HFF-Myc (cell line): ENCODE measurements around the gene ZNF451.

ENCODE experiments used
- DNase-seq: peaks from one replicate; pipeline ENCODE4 v3.0.0-alpha.2; 2011; ENCODE audit warnings: low read depth; ENCODE audit errors: extremely low read depth
- H3K4me3 ChIP-seq: replicated peaks from 2 replicates; pipeline ENCODE4 v1.5.1; 2011; ENCODE audit warnings: low read depth, mild to moderate bottlenecking, control low read depth, low read length
- TF ChIP-seq, protein P1 (sequence below): IDR thresholded peaks from 2 replicates; pipeline ENCODE4 v1.5.1; 2012; ENCODE audit warnings: mild to moderate bottlenecking, low read depth, low read length, control low read depth; ENCODE audit errors: missing control alignments

Gene ZNF451

DNA sequence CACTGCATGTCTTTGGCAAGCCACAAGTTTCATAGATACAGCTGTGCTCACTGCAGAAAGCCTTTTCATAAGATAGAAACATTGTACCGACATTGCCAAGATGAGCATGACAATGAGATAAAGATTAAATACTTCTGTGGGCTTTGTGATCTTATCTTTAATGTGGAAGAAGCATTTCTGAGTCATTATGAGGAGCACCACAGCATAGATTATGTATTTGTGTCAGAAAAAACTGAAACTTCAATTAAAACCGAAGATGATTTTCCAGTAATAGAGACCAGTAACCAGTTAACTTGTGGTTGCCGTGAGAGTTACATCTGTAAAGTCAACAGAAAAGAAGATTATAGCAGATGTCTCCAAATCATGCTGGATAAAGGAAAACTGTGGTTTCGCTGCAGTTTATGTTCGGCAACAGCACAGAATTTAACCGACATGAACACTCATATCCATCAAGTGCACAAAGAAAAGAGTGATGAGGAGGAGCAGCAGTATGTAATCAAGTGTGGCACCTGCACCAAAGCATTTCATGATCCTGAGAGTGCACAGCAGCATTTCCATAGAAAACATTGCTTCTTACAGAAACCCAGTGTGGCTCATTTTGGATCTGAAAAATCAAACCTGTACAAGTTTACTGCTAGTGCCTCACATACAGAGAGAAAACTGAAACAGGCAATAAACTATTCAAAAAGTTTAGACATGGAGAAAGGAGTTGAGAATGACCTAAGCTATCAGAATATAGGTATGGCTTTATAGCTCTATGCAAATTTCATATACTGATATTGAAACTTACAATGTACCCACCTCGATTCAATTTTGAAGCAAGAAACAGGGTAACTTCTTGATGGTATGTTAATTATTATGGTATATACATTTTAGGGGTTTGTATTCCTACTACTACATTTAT is 58.2 kb downstream of the ZNF451 start:
- no peak for DNase-seq
- TF ChIP-seq, protein P1, sequence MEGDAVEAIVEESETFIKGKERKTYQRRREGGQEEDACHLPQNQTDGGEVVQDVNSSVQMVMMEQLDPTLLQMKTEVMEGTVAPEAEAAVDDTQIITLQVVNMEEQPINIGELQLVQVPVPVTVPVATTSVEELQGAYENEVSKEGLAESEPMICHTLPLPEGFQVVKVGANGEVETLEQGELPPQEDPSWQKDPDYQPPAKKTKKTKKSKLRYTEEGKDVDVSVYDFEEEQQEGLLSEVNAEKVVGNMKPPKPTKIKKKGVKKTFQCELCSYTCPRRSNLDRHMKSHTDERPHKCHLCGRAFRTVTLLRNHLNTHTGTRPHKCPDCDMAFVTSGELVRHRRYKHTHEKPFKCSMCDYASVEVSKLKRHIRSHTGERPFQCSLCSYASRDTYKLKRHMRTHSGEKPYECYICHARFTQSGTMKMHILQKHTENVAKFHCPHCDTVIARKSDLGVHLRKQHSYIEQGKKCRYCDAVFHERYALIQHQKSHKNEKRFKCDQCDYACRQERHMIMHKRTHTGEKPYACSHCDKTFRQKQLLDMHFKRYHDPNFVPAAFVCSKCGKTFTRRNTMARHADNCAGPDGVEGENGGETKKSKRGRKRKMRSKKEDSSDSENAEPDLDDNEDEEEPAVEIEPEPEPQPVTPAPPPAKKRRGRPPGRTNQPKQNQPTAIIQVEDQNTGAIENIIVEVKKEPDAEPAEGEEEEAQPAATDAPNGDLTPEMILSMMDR = no peak
- no peak overlapping the region for H3K4me3 ChIP-seq

DNA sequence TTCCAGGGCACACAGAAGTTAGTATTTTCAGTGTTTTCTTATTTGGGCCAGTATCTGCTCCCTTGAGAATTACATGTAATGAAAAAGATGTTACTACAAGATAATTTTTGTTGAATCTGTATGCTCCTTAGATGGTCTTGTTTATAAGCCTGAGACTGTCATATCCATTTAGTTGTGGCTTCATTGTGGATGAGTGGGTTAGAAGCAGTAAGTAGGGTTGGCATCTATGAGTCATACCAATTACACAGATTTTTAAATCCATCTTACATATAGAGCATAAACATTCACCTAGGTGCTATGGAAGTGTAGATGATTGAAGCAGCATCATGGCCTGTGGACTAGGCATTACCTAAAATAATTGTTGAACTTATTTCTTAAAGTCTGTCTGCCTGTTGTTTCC is 68.7 kb downstream of the ZNF451 start:
- TF ChIP-seq, protein P1 = no peak
- no peak overlapping the region for H3K4me3 ChIP-seq
- no peak for DNase-seq

DNA sequence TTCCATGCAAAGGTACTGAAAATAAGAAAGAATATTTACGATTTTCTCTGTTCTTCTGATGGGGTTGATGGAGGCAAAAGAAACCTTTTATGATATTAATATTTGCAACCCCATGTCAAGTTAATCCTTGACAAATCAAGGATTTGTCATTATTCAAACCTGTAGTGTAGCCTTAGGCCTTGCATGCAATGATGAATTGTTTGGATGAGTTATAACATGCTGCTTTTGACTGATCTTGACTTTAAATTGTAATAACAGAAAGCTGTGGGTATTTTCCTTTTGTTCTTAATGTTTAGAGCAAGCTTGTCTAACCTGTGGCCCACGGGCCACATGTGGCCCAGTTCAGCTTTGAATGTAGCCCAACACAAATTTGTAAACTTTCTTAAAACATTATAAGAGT is 69.1 kb downstream of the ZNF451 start:
- H3K4me3 ChIP-seq = no peak overlapping the region
- TF ChIP-seq, protein P1 = no peak
- DNase-seq = no peak

DNA sequence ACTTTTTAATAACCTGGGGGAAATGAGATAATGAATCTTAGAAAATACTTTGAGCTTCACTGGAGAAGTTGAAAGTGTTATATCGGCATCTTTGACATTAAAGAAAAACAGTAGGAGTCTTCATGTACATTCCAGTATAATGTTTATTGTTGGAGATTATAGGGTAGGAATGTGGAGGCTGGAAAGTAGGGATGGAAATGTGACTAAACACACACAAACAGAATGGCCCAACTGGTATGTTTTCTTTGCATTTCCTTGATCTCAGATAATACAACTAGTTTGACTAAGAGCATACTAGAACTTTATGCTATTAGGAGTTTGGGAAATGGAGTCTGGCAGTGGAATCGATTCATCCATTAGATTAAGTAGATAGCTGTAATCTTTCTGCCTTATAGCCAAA is 72.0 kb downstream of the ZNF451 start:
- DNase-seq = no peak
- TF ChIP-seq, protein P1 = no peak
- no peak overlapping the region for H3K4me3 ChIP-seq

DNA sequence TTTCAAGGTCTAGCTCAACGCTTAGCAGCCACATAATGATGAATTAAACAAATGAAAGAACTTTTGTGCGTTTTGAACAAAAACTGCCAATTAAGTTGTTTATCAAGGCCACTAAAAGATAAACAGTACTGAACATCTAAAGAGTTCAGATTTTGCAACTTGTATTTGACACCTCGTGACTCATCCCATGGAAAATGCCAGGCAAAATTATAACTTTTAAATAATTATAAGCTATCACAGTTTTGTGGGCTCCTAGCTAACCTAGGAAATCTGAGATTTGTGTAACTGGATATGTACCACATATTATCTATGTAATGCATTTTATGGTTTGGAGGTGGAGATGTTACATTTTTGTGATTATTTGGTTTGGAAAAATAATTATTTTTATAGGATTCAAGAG is 72.5 kb downstream of the ZNF451 start:
- DNase-seq = no peak
- TF ChIP-seq, protein P1 = no peak
- no peak overlapping the region for H3K4me3 ChIP-seq

DNA sequence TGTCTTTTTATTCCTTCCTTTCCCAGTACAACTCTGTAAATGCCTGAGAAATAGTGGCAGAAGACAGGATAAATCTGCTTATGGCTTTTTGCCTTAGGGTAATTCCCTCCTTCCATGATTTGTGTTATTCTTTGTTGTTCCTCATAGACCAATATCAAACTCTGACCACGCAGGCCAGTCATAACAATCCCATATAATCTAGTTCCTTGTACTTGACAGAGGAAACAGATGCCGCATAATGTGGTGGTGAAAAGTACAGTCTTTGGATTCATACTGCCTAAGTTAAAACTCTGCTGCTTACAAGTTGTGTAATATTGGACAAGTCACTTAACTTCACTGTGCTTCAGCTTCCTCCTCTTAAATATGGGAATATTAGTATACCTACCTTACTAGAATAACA is 74.0 kb downstream of the ZNF451 start:
- DNase-seq = no peak
- no peak overlapping the region for H3K4me3 ChIP-seq
- TF ChIP-seq, protein P1 = no peak
